Keratinocyte (primary cell): ENCODE data around the gene AKAP13. TPM values are rescaled to one million over a fixed set of nuclear protein-coding genes. Genes with fewer than 3 reads are reported as not detected.

Experiments
- DNase-seq: peaks from one replicate; pipeline ENCODE4 v3.0.0-alpha.2; 2011; ENCODE audit warnings: low read depth, missing footprints, low spot score
- FAIRE-seq: peaks from 2 replicates; lab custom pipeline; 2011; peaks lifted over from hg19 to GRCh38; lab: Jason Lieb, UNC
- H2AFZ ChIP-seq: 2 replicates; pipeline ENCODE4 v1.6.0; 2012; ENCODE audit warnings: low read length, control low read depth, inconsistent platforms; ENCODE audit not compliant: control insufficient read depth
- H3K27ac ChIP-seq: 2 replicates; pipeline ENCODE4 v1.5.1; 2011; ENCODE audit warnings: low read length; ENCODE audit not compliant: control insufficient read depth, insufficient read depth
- H3K27me3 ChIP-seq: 3 replicates; pipeline ENCODE4 v1.6.0; 2011; ENCODE audit warnings: low read length; ENCODE audit not compliant: control insufficient read depth, insufficient read depth; ENCODE audit errors: extremely low read depth
- H3K36me3 ChIP-seq, 2 experiments: 2 replicates in 1 of 2; 3 replicates in 1 of 2; pipeline ENCODE4 v1.5.1; 2011; ENCODE audit warnings: low read length in 2 of 2, mild to moderate bottlenecking in 1 of 2; ENCODE audit not compliant: control insufficient read depth in 2 of 2, insufficient read depth in 2 of 2; ENCODE audit errors: extremely low read depth in 1 of 2
- H3K4me1 ChIP-seq: 3 replicates; pipeline ENCODE4 v1.5.1; 2011; ENCODE audit warnings: low read length; ENCODE audit not compliant: control insufficient read depth, insufficient read depth; ENCODE audit errors: extremely low read depth
- H3K4me2 ChIP-seq: 3 replicates; pipeline ENCODE4 v1.6.0; 2011; ENCODE audit warnings: low read depth, low read length; ENCODE audit not compliant: control insufficient read depth, insufficient read depth; ENCODE audit errors: extremely low read depth
- H3K4me3 ChIP-seq, 3 experiments: fragments of 200-600 bp in 1 of 3; sonication (generic) in 1 of 3; 2 replicates in 2 of 3; 3 replicates in 1 of 3; pipeline ENCODE4 v1.5.1; 2011 to 2016; ENCODE audit warnings: low read length in 3 of 3, mild to moderate bottlenecking in 3 of 3, control low read depth in 2 of 3, inconsistent platforms in 1 of 3, low read depth in 1 of 3, mixed read lengths in 1 of 3, mixed run types in 1 of 3, moderate library complexity in 1 of 3; ENCODE audit not compliant: control insufficient read depth in 2 of 3, insufficient read depth in 2 of 3; ENCODE audit errors: extremely low read depth in 1 of 3
- H3K79me2 ChIP-seq: 2 replicates; pipeline ENCODE4 v1.6.0; 2012; ENCODE audit warnings: low read length; ENCODE audit not compliant: control insufficient read depth, insufficient read depth
- H3K9ac ChIP-seq: 3 replicates; pipeline ENCODE4 v1.6.0; 2011; ENCODE audit warnings: low read length; ENCODE audit not compliant: control insufficient read depth, insufficient read depth; ENCODE audit errors: extremely low read depth
- H3K9me1 ChIP-seq: 3 replicates; pipeline ENCODE4 v1.6.0; 2011; ENCODE audit warnings: low read length; ENCODE audit not compliant: control insufficient read depth, insufficient read depth; ENCODE audit errors: extremely low read depth
- H3K9me3 ChIP-seq: 2 replicates; pipeline ENCODE4 v1.5.1; 2012; ENCODE audit warnings: low read depth, low read length; ENCODE audit not compliant: control insufficient read depth
- H4K20me1 ChIP-seq: 3 replicates; pipeline ENCODE4 v1.6.0; 2011; ENCODE audit warnings: low read length; ENCODE audit not compliant: control insufficient read depth, insufficient read depth; ENCODE audit errors: extremely low read depth
- CTCF ChIP-seq, 3 experiments: IDR thresholded peaks in 1 of 3; conservative IDR thresholded peaks in 1 of 3; optimal IDR thresholded peaks in 1 of 3; 2 replicates in 2 of 3; 3 replicates in 1 of 3; pipeline versions ENCODE3 to v1.5.1; 2011; ENCODE audit warnings: low read length in 3 of 3, mild to moderate bottlenecking in 3 of 3, moderate library complexity in 2 of 3, control low read depth in 1 of 3, inconsistent platforms in 1 of 3; ENCODE audit not compliant: insufficient read depth in 2 of 3; ENCODE audit errors: extremely low read depth in 1 of 3
- EZH2 ChIP-seq: IDR thresholded peaks from one replicate; pipeline ENCODE4 v1.6.1; 2012; ENCODE audit warnings: inconsistent platforms, mild to moderate bottlenecking, low read length, moderate library complexity
- dilution Hi-C: fragments of 300-500 bp; cut with MboI; formaldehyde crosslinking; loops from one replicate; pipeline ENCODE4 v1.7.0; 2020; ENCODE audit warnings: low sequenced_read_pairs; ENCODE audit not compliant: extremely low pct_ligation_motif_present
- polyA plus RNA-seq, 5 experiments: library from polyadenylated mRNA; depleted of rRNA in 3 of 5; stranded (reverse) in 3 of 5; stranded (forward) in 1 of 5; unstranded in 1 of 5; fragments of >200 nt; gene quantifications; 1 replicate in 1 of 5; 2 replicates in 3 of 5; 3 replicates in 1 of 5; pipeline versions ENCODE4 v1.2.1 to v1.2.3, GENCODE V29; 2011 to 2012; ENCODE audit warnings: missing spikeins in 2 of 5, low read depth in 1 of 5, low replicate concordance in 1 of 5

AKAP13 gene
- polyA plus RNA-seq, 1 donor (not counting 4 experiments of a cell fraction or from before 2014, with no cell fraction given), result 16.7 TPM

- TF ChIP-seq CTCF (optimal IDR thresholded peaks at IDR 0.05 in 1 of 3, IDR thresholded peaks at IDR 0.05 in 1 of 3, conservative IDR thresholded peaks at IDR 0.05 in 1 of 3; ENCODE audit: extremely low read depth in 1 of 3, insufficient read depth in 2 of 3, low read length in 3 of 3) (no peak), EZH2 (no peak)
- no peak overlapping the region for H3K4me2 ChIP-seq
- no peak overlapping the region for H3K9ac ChIP-seq
- no peaks in the 10 kb centered on the region for H4K20me1 ChIP-seq
- peaks cover 0 to 12% of the 10 kb centered on the region in 2 experiments for H3K36me3 ChIP-seq
- H3K27ac ChIP-seq, result no peak overlapping the region
- no peak overlapping the region for H2AFZ ChIP-seq
- H3K4me1 ChIP-seq, result no peaks in the 10 kb centered on the region
- dilution Hi-C loops, result no loop called here
- H3K9me1 ChIP-seq, result peaks cover 2% of the 10 kb centered on the region
- no peaks in the 10 kb centered on the region for H3K79me2 ChIP-seq
- H3K9me3 ChIP-seq, result no peaks in the 10 kb centered on the region
- H3K4me3 ChIP-seq, result no peak overlapping the region
- FAIRE-seq (no peak), DNase-seq (no peak)
- H3K27me3 ChIP-seq, result no peaks in the 10 kb centered on the region
Observed at GRCh38 chr15:85649372-85649771, 269.0 kb downstream of the AKAP13 start.

DNA sequence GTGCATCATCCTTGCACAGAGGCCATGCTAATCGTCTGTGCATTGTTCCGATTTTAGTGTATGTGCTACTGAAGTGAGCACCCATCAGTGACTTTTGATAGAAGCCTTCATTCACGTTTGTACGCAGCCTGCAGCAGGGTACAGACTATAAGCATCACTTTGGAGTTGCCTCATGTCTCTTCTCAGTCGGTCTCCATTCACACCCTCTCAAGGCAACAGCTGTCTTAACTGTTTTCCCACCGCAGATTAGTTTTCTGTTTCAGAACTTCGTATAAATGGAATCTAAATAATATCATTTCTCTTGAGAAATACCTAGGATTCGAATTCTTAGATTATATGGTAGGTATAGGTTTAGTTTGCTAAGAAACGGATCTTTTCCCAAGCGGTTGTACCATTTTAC, 271.1 kb downstream of the AKAP13 start:
- TF ChIP-seq EZH2 (no peak), CTCF (optimal IDR thresholded peaks at IDR 0.05 in 1 of 3, IDR thresholded peaks at IDR 0.05 in 1 of 3, conservative IDR thresholded peaks at IDR 0.05 in 1 of 3; ENCODE audit: extremely low read depth in 1 of 3, insufficient read depth in 2 of 3, low read length in 3 of 3) (no peak)
- H3K9ac ChIP-seq, result no peak overlapping the region
- no peaks in the 10 kb centered on the region for H3K4me1 ChIP-seq
- peaks cover 0 to 16% of the 10 kb centered on the region in 2 experiments for H3K36me3 ChIP-seq
- H3K27me3 ChIP-seq, result no peaks in the 10 kb centered on the region
- H3K9me3 ChIP-seq, result no peaks in the 10 kb centered on the region
- no peak overlapping the region for H3K4me2 ChIP-seq
- peaks cover 2% of the 10 kb centered on the region for H3K9me1 ChIP-seq
- no peak for DNase-seq
- no peaks in the 10 kb centered on the region for H4K20me1 ChIP-seq
- H3K4me3 ChIP-seq, result no peak overlapping the region
- dilution Hi-C loops, result no loop called here
- FAIRE-seq, result no peak
- no peaks in the 10 kb centered on the region for H3K79me2 ChIP-seq
- H3K27ac ChIP-seq, result no peak overlapping the region
- H2AFZ ChIP-seq, result no peak overlapping the region
